ENCODE data around the gene RUVBL1. TPM values are rescaled to one million over a fixed set of nuclear protein-coding genes. Genes with fewer than 3 reads are reported as not detected.
"Not testable (repeated sequence)": the region's sequence is repeated elsewhere in the genome, so short reads cannot be mapped to it uniquely, and the experiment has no call there.

The RUVBL1 gene
- total RNA-seq, 2 donors from 2014 or later = 81.2 to 91.1 TPM

DNA sequence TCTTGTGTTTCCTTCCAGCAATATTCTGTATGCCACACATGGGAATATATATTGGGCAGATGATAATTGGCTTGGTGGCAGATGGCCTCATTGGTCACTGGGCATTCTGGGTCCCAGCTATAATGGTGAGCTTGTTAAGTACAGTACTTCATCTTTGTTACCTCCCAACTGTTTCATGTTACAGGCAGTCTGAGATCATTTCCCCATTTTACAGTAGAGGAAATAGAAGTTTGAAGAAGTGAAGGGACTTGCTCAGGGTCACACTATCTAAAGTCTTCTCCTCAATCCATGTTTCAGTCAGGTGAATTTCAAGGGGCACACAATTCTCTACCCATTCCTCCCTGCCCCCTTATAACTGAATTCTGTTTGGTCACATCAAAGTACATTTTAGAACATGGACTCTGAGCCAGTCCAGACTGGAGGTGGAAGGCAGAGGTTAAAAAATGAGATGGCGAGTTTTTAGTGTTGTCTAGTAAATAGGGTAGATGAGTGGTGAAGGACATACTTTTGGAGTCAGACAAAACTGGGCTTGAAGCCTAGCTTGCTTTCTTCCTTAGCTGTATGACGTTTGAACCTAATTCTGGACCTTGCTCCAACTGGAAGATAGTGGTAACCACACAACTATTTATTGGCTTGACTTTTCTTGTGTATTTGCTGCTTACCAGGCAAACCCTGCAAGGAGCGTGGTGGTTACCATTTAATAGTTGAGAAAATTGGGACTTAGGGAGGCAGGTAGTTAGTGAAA is 32.2 kb upstream of the RUVBL1 start:
- no peak overlapping the region for H3K4me3 ChIP-seq (ENCODE audit: low read length)
- WGBS, 2 experiments (ENCODE audit: insufficient coverage in 1 of 2, insufficient read length in 1 of 2) = 92 to 100% methylated on average over 2 to 3 of the region's 3 CpGs
- H3K27me3 Mint-ChIP-seq (ENCODE audit: insufficient read depth) = peaks cover 18% of the 10 kb centered on the region
- no peaks in the 10 kb centered on the region for H3K27me3 ChIP-seq (ENCODE audit: control insufficient read depth, insufficient read depth, low read length, poor library complexity, severe bottlenecking)
- H3K27ac ChIP-seq (ENCODE audit: low read depth, low read length) = no peak overlapping the region
- peaks cover 24% of the 10 kb centered on the region for H3K36me3 Mint-ChIP-seq (ENCODE audit: low read depth)
- no peak overlapping the region for H3K4me3 Mint-ChIP-seq
- no peak overlapping the region for H3K9ac ChIP-seq (ENCODE audit: extremely low read depth, low read length, poor library complexity, severe bottlenecking)
- no peak for TF ChIP-seq CTCF (conservative IDR thresholded peaks at IDR 0.05)
- H3K9me3 Mint-ChIP-seq = no peaks in the 10 kb centered on the region
- no peak overlapping the region for H3K27ac Mint-ChIP-seq
- H3K36me3 ChIP-seq (ENCODE audit: control insufficient read depth, insufficient read depth, low read length) = peaks cover 13% of the 10 kb centered on the region
- H3K9me3 ChIP-seq (ENCODE audit: control insufficient read depth, low read length) = peaks cover 19% of the 10 kb centered on the region
- DNase-seq = no peak
- H3K4me1 Mint-ChIP-seq = peaks cover 10% of the 10 kb centered on the region
- H3K4me1 ChIP-seq (ENCODE audit: control insufficient read depth, insufficient read depth, low read length) = no peaks in the 10 kb centered on the region

DNA sequence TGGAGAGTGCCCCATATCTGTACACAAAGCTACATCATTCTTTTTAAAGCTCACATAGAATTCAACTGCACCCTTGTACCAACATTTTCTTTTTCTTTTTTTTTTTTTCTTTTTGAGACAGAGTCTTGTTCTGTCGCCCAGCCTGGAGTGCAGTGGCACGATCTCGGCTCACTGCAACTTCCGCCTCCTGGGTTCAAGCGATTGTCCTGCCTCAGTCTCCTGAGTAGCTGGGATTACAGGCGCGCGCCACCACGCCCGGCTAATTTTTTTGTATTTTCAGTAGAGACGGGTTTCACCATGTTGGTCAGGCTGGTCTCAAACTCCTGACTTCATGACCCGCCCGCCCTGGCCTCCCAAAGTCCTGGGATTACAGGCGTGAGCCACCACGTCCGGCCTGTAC is 30.7 kb upstream of the RUVBL1 start:
- not testable (repeated sequence) for H3K4me1 Mint-ChIP-seq; H3K27ac Mint-ChIP-seq; DNase-seq; H3K4me1 ChIP-seq (ENCODE audit: control insufficient read depth, insufficient read depth, low read length); H3K9ac ChIP-seq (ENCODE audit: extremely low read depth, low read length, poor library complexity, severe bottlenecking); H3K27ac ChIP-seq (ENCODE audit: low read depth, low read length); H3K27me3 ChIP-seq (ENCODE audit: control insufficient read depth, insufficient read depth, low read length, poor library complexity, severe bottlenecking); H3K9me3 Mint-ChIP-seq
- Mint-ChIP-seq H3K4me3 (peak overlapping the region; percentile 75), H3K27me3 (ENCODE audit: insufficient read depth) (peaks cover 20% of the 10 kb centered on the region), H3K36me3 (ENCODE audit: low read depth) (peaks cover 24% of the 10 kb centered on the region)
- Histone ChIP-seq H3K4me3 (ENCODE audit: low read length) (peak overlapping the region; percentile 89), H3K36me3 (ENCODE audit: control insufficient read depth, insufficient read depth, low read length) (peaks cover 13% of the 10 kb centered on the region), H3K9me3 (ENCODE audit: control insufficient read depth, low read length) (peaks cover 19% of the 10 kb centered on the region)
- WGBS, 2 experiments (ENCODE audit: insufficient coverage in 1 of 2, insufficient read length in 1 of 2) = 86 to 92% methylated on average over 16 of the region's 16 CpGs

GRCh38 chr3:128153156-128154041 is 29.8 kb upstream of the RUVBL1 start, which contains the start of gene EEFSEC:
Gene EEFSEC, plus strand, starts transcription at chr3:128153481. Its CDS starts 27 bp downstream, at chr3:128153508.
- H3K36me3 Mint-ChIP-seq (ENCODE audit: low read depth) = peaks cover 24% of the 10 kb centered on the region
- Histone ChIP-seq H3K27me3 (ENCODE audit: control insufficient read depth, insufficient read depth, low read length, poor library complexity, severe bottlenecking) (peaks cover 10% of the 10 kb centered on the region), H3K4me1 (ENCODE audit: control insufficient read depth, insufficient read depth, low read length) (no peaks in the 10 kb centered on the region), H3K9ac (ENCODE audit: extremely low read depth, low read length, poor library complexity, severe bottlenecking) (peak within 1 kb of the TSS; percentile 41), H3K9me3 (ENCODE audit: control insufficient read depth, low read length) (peaks cover 19% of the 10 kb centered on the region), H3K4me3 (ENCODE audit: low read length) (peak within 1 kb of the TSS; percentile 89), H3K27ac (ENCODE audit: low read depth, low read length) (no peak within 1 kb of the TSS), H3K36me3 (ENCODE audit: control insufficient read depth, insufficient read depth, low read length) (peaks cover 10% of the 10 kb centered on the region)
- peaks cover 3% of the 10 kb centered on the region for H3K4me1 Mint-ChIP-seq
- peak within 1 kb of the TSS; percentile 62 for H3K27ac Mint-ChIP-seq
- no peak for TF ChIP-seq CTCF (conservative IDR thresholded peaks at IDR 0.05)
- 0% methylated on average over 43 to 96 of the region's 96 CpGs for WGBS, 2 experiments (ENCODE audit: insufficient coverage in 1 of 2, insufficient read length in 1 of 2)
- H3K27me3 Mint-ChIP-seq (ENCODE audit: insufficient read depth) = peaks cover 28% of the 10 kb centered on the region
- H3K4me3 Mint-ChIP-seq = peak within 1 kb of the TSS; percentile 75
- no peaks in the 10 kb centered on the region for H3K9me3 Mint-ChIP-seq
- DNase-seq = peak; percentile 90

All from endodermal cell (in vitro differentiated cells).